DOHH2 (cell line): ENCODE results near the gene NINJ1.

ENCODE experiments used
- EZH2phosphoT487 ChIP-seq: fragments of 200-600 bp; sonication (generic); IDR thresholded peaks from 2 replicates; pipeline ENCODE4 v1.6.1; 2017; ENCODE audit warnings: borderline replicate concordance, mild to moderate bottlenecking, antibody characterized with exemption, low read length, moderate library complexity, mixed read lengths
- TF ChIP-seq, protein P1 (sequence below): fragments of 200-600 bp; sonication (generic); IDR thresholded peaks from one replicate; pipeline ENCODE4 v1.5.1; 2014; ENCODE audit warnings: antibody characterized with exemption, mild to moderate bottlenecking, low read depth, low read length; ENCODE audit not compliant: poor library complexity, severe bottlenecking

DNA sequence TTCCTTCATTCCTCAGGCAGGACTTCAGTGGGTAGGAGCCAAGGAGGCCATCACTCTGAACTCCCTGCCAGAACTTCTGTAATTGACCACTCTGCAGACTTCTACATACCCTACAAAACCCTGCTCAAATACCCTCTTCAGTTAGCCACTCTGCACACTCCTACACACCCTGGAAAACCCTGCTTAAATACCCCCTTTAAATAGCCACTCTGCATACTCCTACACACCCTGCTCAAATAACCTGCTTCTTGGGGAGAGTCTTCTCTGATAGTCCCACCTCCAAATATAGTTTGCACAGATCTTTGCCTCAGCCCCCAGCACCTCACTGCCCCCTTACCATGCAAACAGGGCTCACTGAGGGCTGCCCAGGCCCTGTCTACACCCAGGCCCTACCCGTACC lies 56.7 kb downstream of the NINJ1 start:
- no peak for TF ChIP-seq EZH2phosphoT487
- TF ChIP-seq, protein P1, sequence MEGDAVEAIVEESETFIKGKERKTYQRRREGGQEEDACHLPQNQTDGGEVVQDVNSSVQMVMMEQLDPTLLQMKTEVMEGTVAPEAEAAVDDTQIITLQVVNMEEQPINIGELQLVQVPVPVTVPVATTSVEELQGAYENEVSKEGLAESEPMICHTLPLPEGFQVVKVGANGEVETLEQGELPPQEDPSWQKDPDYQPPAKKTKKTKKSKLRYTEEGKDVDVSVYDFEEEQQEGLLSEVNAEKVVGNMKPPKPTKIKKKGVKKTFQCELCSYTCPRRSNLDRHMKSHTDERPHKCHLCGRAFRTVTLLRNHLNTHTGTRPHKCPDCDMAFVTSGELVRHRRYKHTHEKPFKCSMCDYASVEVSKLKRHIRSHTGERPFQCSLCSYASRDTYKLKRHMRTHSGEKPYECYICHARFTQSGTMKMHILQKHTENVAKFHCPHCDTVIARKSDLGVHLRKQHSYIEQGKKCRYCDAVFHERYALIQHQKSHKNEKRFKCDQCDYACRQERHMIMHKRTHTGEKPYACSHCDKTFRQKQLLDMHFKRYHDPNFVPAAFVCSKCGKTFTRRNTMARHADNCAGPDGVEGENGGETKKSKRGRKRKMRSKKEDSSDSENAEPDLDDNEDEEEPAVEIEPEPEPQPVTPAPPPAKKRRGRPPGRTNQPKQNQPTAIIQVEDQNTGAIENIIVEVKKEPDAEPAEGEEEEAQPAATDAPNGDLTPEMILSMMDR, result no peak
